IPS DF 6.9 (cell line): ENCODE results near the gene UBE2L6.
A peak's percentile ranks its signal among the peaks of the same experiment; 100 is the strongest.

Experiments used
- DNase-seq: peaks from one replicate; pipeline ENCODE4 v3.0.0-alpha.2; 2013; ENCODE audit warnings: low read depth, low spot score
- H3K27ac ChIP-seq: one replicate; pipeline ENCODE4 v1.5.1; 2013; ENCODE audit warnings: low read length, control low read depth
- H3K27me3 ChIP-seq: 2 replicates; pipeline ENCODE4 v1.6.1; 2013; ENCODE audit warnings: mild to moderate bottlenecking, low read length; ENCODE audit not compliant: control insufficient read depth, insufficient read depth
- H3K36me3 ChIP-seq: 2 replicates; pipeline ENCODE4 v1.6.1; 2013; ENCODE audit warnings: low read length; ENCODE audit not compliant: control insufficient read depth, insufficient read depth
- H3K4me1 ChIP-seq: 2 replicates; pipeline ENCODE4 v1.6.1; 2013; ENCODE audit warnings: low read length; ENCODE audit not compliant: control insufficient read depth, insufficient read depth
- H3K4me3 ChIP-seq: 2 replicates; pipeline ENCODE4 v1.5.1; 2013; ENCODE audit warnings: mild to moderate bottlenecking, low read length
- H3K9me3 ChIP-seq: 2 replicates; pipeline ENCODE4 v1.6.1; 2013; ENCODE audit warnings: low read length, inconsistent platforms; ENCODE audit not compliant: control insufficient read depth, insufficient read depth
- WGBS: extraction: QIAGEN DNeasy Blood & Tissue Kit; methylation state at CpG from one replicate; pipeline ENCODE4 v1.1.7; 2013; ENCODE audit warnings: mixed read lengths, missing lambda C conversion rate; ENCODE audit not compliant: insufficient read length, insufficient coverage; 5-methylcytosine and 5-hydroxymethylcytosine counted together

UBE2L6 gene

GRCh38 chr11:57513911-57514537 lies 53.4 kb downstream of the UBE2L6 start:
- Histone ChIP-seq H3K27ac (no peak overlapping the region), H3K27me3 (peaks cover 3% of the 10 kb centered on the region; the same call in 1 of the 2 replicates), H3K36me3 (no peaks in the 10 kb centered on the region), H3K9me3 (no peaks in the 10 kb centered on the region), H3K4me3 (peak overlapping the region; percentile 64; the same call in 1 of the 2 replicates), H3K4me1 (peaks cover 1% of the 10 kb centered on the region; the same call in 1 of the 2 replicates)
- no CpG with 5 or more reads among the region's 35 CpGs for WGBS
- DNase-seq = no peak

- Histone ChIP-seq H3K27ac (no peak overlapping the region), H3K4me1 (peaks cover 1% of the 10 kb centered on the region; the same call in 1 of the 2 replicates), H3K9me3 (no peaks in the 10 kb centered on the region), H3K4me3 (no peak overlapping the region; the same call in 1 of the 2 replicates), H3K36me3 (no peaks in the 10 kb centered on the region), H3K27me3 (peaks cover 3% of the 10 kb centered on the region; the same call in 1 of the 2 replicates)
- no peak for DNase-seq
- no CpG with 5 or more reads among the region's 1 CpG for WGBS
Measured at GRCh38 chr11:57513452-57513795, 54.0 kb downstream of the UBE2L6 start.

- DNase-seq = no peak
- no CpG with 5 or more reads among the region's 12 CpGs for WGBS
- Histone ChIP-seq H3K36me3 (no peaks in the 10 kb centered on the region), H3K27me3 (peaks cover 3% of the 10 kb centered on the region; the same call in 1 of the 2 replicates), H3K27ac (no peak overlapping the region), H3K9me3 (no peaks in the 10 kb centered on the region), H3K4me1 (peaks cover 1% of the 10 kb centered on the region; the same call in 1 of the 2 replicates), H3K4me3 (no peak overlapping the region)
Measured at GRCh38 chr11:57512646-57513451, 54.6 kb downstream of the UBE2L6 start.

GRCh38 chr11:57511741-57512430 lies 55.6 kb downstream of the UBE2L6 start:
- no peak overlapping the region for H3K27ac ChIP-seq
- H3K4me3 ChIP-seq = no peak overlapping the region

GRCh38 chr11:57508341-57509170 lies 58.9 kb downstream of the UBE2L6 start:
- Histone ChIP-seq H3K4me3 (no peak overlapping the region), H3K27me3 (no peaks in the 10 kb centered on the region), H3K36me3 (no peaks in the 10 kb centered on the region), H3K27ac (no peak overlapping the region), H3K9me3 (no peaks in the 10 kb centered on the region), H3K4me1 (no peaks in the 10 kb centered on the region)
- WGBS = no CpG with 5 or more reads among the region's 7 CpGs
- DNase-seq = no peak

More at GRCh38 chr11:57511741-57512430, 55.6 kb downstream of the UBE2L6 start:
- H3K27me3 ChIP-seq = peaks cover 3% of the 10 kb centered on the region; the same call in 1 of the 2 replicates
- WGBS = no CpG with 5 or more reads among the region's 6 CpGs
- H3K36me3 ChIP-seq = no peaks in the 10 kb centered on the region
- DNase-seq = no peak
- H3K9me3 ChIP-seq = no peaks in the 10 kb centered on the region
- H3K4me1 ChIP-seq = peaks cover 1% of the 10 kb centered on the region; the same call in 1 of the 2 replicates

- WGBS = no CpG with 5 or more reads among the region's 1 CpG
- H3K4me1 ChIP-seq = no peaks in the 10 kb centered on the region
- H3K27me3 ChIP-seq = no peaks in the 10 kb centered on the region
- no peak overlapping the region for H3K4me3 ChIP-seq
- H3K9me3 ChIP-seq = no peaks in the 10 kb centered on the region
- DNase-seq = no peak
- no peaks in the 10 kb centered on the region for H3K36me3 ChIP-seq
- no peak overlapping the region for H3K27ac ChIP-seq
Measured at GRCh38 chr11:57506522-57506921, 61.0 kb downstream of the UBE2L6 start.

GRCh38 chr11:57504511-57504910 lies 63.0 kb downstream of the UBE2L6 start:
- no peaks in the 10 kb centered on the region for H3K9me3 ChIP-seq
- H3K4me1 ChIP-seq = peaks cover 10% of the 10 kb centered on the region
- no peaks in the 10 kb centered on the region for H3K27me3 ChIP-seq
- WGBS = no CpG with 5 or more reads among the region's 4 CpGs
- DNase-seq = no peak
- H3K27ac ChIP-seq = no peak overlapping the region
- H3K4me3 ChIP-seq = no peak overlapping the region
- H3K36me3 ChIP-seq = 0 out of 2 replicates have a peak, but pooled peaks cover 4% of the 10 kb centered on the region

GRCh38 chr11:57502870-57503269 lies 64.6 kb downstream of the UBE2L6 start:
- Histone ChIP-seq H3K4me3 (no peak overlapping the region), H3K27me3 (no peaks in the 10 kb centered on the region), H3K36me3 (0 out of 2 replicates have a peak, but pooled peaks cover 4% of the 10 kb centered on the region), H3K27ac (no peak overlapping the region), H3K4me1 (peaks cover 12% of the 10 kb centered on the region), H3K9me3 (no peaks in the 10 kb centered on the region)
- DNase-seq = no peak

- Histone ChIP-seq H3K36me3 (0 out of 2 replicates have a peak, but pooled peaks cover 4% of the 10 kb centered on the region), H3K27ac (no peak overlapping the region), H3K4me1 (peaks cover 12% of the 10 kb centered on the region), H3K9me3 (no peaks in the 10 kb centered on the region), H3K4me3 (no peak overlapping the region), H3K27me3 (no peaks in the 10 kb centered on the region)
- no CpG with 5 or more reads among the region's 3 CpGs for WGBS
- DNase-seq = no peak
Measured at GRCh38 chr11:57502376-57502775, 65.1 kb downstream of the UBE2L6 start.
